Fibroblast of skin of scalp (primary cell): ENCODE measurements around the gene GGTLC3.
"Not testable (repeated sequence)": the region's sequence is repeated elsewhere in the genome, so short reads cannot be mapped to it uniquely, and the experiment has no call there.

ENCODE experiments used
- DNase-seq: peaks from one replicate; pipeline ENCODE4 v3.0.0-alpha.2; 2013

GGTLC3 gene

GRCh38 chr22:18513454-18513853 is 4.5 kb downstream of the GGTLC3 start:
- not testable (repeated sequence) for DNase-seq

- not testable (repeated sequence) for DNase-seq
Observed at GRCh38 chr22:18512378-18512777, 5.6 kb downstream of the GGTLC3 start.

DNA sequence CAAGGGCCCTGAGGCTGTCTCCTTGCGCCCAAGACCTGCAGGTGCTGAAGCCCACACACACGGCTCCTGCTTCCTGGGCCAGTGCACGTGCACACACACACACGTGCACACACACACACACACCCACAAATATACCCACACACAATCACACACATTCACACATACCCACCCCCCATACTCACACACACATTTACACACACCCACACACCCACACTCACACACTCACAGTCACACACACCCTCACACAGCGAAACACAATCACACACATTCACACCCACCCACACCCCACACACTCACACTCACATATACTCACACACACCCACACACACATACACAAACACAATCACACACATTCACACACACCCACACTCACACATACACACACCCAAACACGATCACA is 6.6 kb downstream of the GGTLC3 start:
- DNase-seq, result not testable (repeated sequence)

- DNase-seq, result not testable (repeated sequence)
Observed at GRCh38 chr22:18496227-18496626, 21.7 kb downstream of the GGTLC3 start.
